Stimulated activated CD8-positive, alpha-beta memory T cell treated with anti-CD3 and anti-CD28 coated beads, Interleukin-2, amount 100 ng/mL, for 48 hours (primary cell): Measurements from ENCODE around the gene GLT8D2.

Experiments used
- DNase-seq, 2 donors: peaks; one replicate each; pipeline ENCODE4 v3.0.0-alpha.2; 2020; ENCODE audit warnings: low read depth in 2 of 2

The GLT8D2 gene

GRCh38 chr12:104000807-104001434, 49.1 kb downstream of the GLT8D2 start:
- DNase-seq: no peak

GRCh38 chr12:103998976-103999375, 51.0 kb downstream of the GLT8D2 start:
- no peak for DNase-seq

GRCh38 chr12:103997286-103997900, 52.6 kb downstream of the GLT8D2 start:
- no peak for DNase-seq

GRCh38 chr12:103996595-103996994, 53.4 kb downstream of the GLT8D2 start:
- DNase-seq: no peak

GRCh38 chr12:103994235-103994634, 55.8 kb downstream of the GLT8D2 start:
- no peak for DNase-seq

GRCh38 chr12:103986829-103987228, 63.2 kb downstream of the GLT8D2 start:
- no peak for DNase-seq

GRCh38 chr12:103978384-103978982, 71.5 kb downstream of the GLT8D2 start:
- no peak for DNase-seq

- no peak for DNase-seq
Observed at GRCh38 chr12:103975368-103975767, 74.6 kb downstream of the GLT8D2 start.

GRCh38 chr12:103973909-103974308, 76.1 kb downstream of the GLT8D2 start:
- no peak for DNase-seq

GRCh38 chr12:103969391-103969790, 80.6 kb downstream of the GLT8D2 start:
- DNase-seq: no peak

- DNase-seq: no peak
Observed at GRCh38 chr12:103966736-103967135, 83.3 kb downstream of the GLT8D2 start.

- peak; percentile 91 to 95 for DNase-seq
Observed at GRCh38 chr12:103965590-103966504, 84.1 kb downstream of the GLT8D2 start, which contains the start of gene TDG. TSS of gene TDG (plus strand) at chr12:103965872. CDS start at chr12:103966038, 166 bp downstream.

GRCh38 chr12:103965255-103965589, 84.8 kb downstream of the GLT8D2 start:
- no peak for DNase-seq

- DNase-seq: no peak
Observed at GRCh38 chr12:103964805-103965204, 85.2 kb downstream of the GLT8D2 start.

GRCh38 chr12:103962493-103962892, 87.5 kb downstream of the GLT8D2 start:
- no peak for DNase-seq

- no peak for DNase-seq
Observed at GRCh38 chr12:103960616-103961227, 89.3 kb downstream of the GLT8D2 start.

- DNase-seq: no peak
Observed at GRCh38 chr12:103958621-103959020, 91.4 kb downstream of the GLT8D2 start.

GRCh38 chr12:103957865-103958388, 92.1 kb downstream of the GLT8D2 start:
- no peak for DNase-seq

GRCh38 chr12:103956509-103957027, 93.4 kb downstream of the GLT8D2 start:
- no peak for DNase-seq

- DNase-seq: no peak
Observed at GRCh38 chr12:103955811-103956508, 94.0 kb downstream of the GLT8D2 start.

GRCh38 chr12:103952497-103952896, 97.5 kb downstream of the GLT8D2 start:
- no peak for DNase-seq
